MM.1S (cell line): ENCODE data around the gene DVL1.

Source experiments
- DNase-seq: peaks from one replicate; pipeline ENCODE4 v3.0.0-alpha.2; 2015
- H2AFZ ChIP-seq: fragments of 300-600 bp; sonication (generic); 2 replicates; pipeline ENCODE4 v1.6.0; 2016; ENCODE audit warnings: antibody characterized with exemption, low read length
- H3F3A ChIP-seq: fragments of 300-600 bp; sonication (generic); 2 replicates; pipeline ENCODE4 v1.6.1; 2016; ENCODE audit warnings: mild to moderate bottlenecking, antibody characterized with exemption, low read length, moderate library complexity, mixed read lengths; ENCODE audit not compliant: insufficient read depth
- H3K27ac ChIP-seq: fragments of 300-600 bp; sonication (generic); 2 replicates; pipeline ENCODE4 v1.5.1; 2016; ENCODE audit warnings: mild to moderate bottlenecking, low read length
- H3K27me3 ChIP-seq: fragments of 300-600 bp; sonication (generic); replicated peaks from 2 replicates; pipeline ENCODE4 v1.6.0; 2016; ENCODE audit warnings: low read length; ENCODE audit not compliant: insufficient read depth
- H3K36me3 ChIP-seq: fragments of 300-600 bp; sonication (generic); replicated peaks from 2 replicates; pipeline ENCODE4 v1.6.1; 2016; ENCODE audit warnings: mild to moderate bottlenecking, low read length, mixed read lengths; ENCODE audit not compliant: insufficient read depth
- H3K4me1 ChIP-seq: fragments of 300-600 bp; sonication (generic); 2 replicates; pipeline ENCODE4 v1.6.1; 2016; ENCODE audit warnings: low read length, mixed read lengths
- H3K4me2 ChIP-seq: fragments of 300-600 bp; sonication (generic); 2 replicates; pipeline ENCODE4 v1.6.0; 2016; ENCODE audit warnings: low read depth, low read length
- H3K4me3 ChIP-seq: fragments of 300-600 bp; sonication (generic); 2 replicates; pipeline ENCODE4 v1.5.1; 2016; ENCODE audit warnings: low read length, mixed read lengths
- H3K79me2 ChIP-seq: fragments of 300-600 bp; sonication (generic); 2 replicates; pipeline ENCODE4 v1.6.1; 2016; ENCODE audit warnings: mixed run types, low read length, mixed read lengths
- H3K9ac ChIP-seq: fragments of 300-600 bp; sonication (generic); 2 replicates; pipeline ENCODE4 v1.6.1; 2016; ENCODE audit warnings: low read length, mixed read lengths
- H3K9me2 ChIP-seq: fragments of 300-600 bp; sonication (generic); replicated peaks from 2 replicates; pipeline ENCODE4 v1.6.1; 2016; ENCODE audit warnings: mild to moderate bottlenecking, low read length, mixed read lengths; ENCODE audit not compliant: insufficient read depth
- H3K9me3 ChIP-seq: fragments of 300-600 bp; sonication (generic); replicated peaks from 2 replicates; pipeline ENCODE4 v1.6.1; 2016; ENCODE audit warnings: mild to moderate bottlenecking, low read length, mixed read lengths; ENCODE audit not compliant: insufficient read depth
- H4K20me1 ChIP-seq: fragments of 300-600 bp; sonication (generic); 2 replicates; pipeline ENCODE4 v1.6.1; 2016; ENCODE audit warnings: mild to moderate bottlenecking, low read length, moderate library complexity, mixed read lengths; ENCODE audit not compliant: insufficient read depth
- EZH2 ChIP-seq: fragments of 300-600 bp; sonication (generic); optimal IDR thresholded peaks from 2 replicates; pipeline ENCODE3; 2017; ENCODE audit warnings: low read depth, mild to moderate bottlenecking, antibody characterized with exemption, low read length, mixed read lengths
- EZH2phosphoT487 ChIP-seq: fragments of 300-600 bp; sonication (generic); IDR thresholded peaks from 2 replicates; pipeline ENCODE4 v1.6.1; 2018; ENCODE audit warnings: antibody characterized with exemption, low read length
- TF ChIP-seq, protein P1 (sequence below): fragments of 300-600 bp; sonication (generic); IDR thresholded peaks from 2 replicates; pipeline ENCODE4 v1.5.1; 2016; ENCODE audit warnings: antibody characterized with exemption, low read length, mixed read lengths

DVL1 gene

GRCh38 chr1:1292442-1292779 is 56.8 kb downstream of the DVL1 start:
- H3K27me3 ChIP-seq: no peaks in the 10 kb centered on the region; the same call in 1 of the 2 replicates
- H3K9me3 ChIP-seq: no peaks in the 10 kb centered on the region
- H3K79me2 ChIP-seq: no peaks in the 10 kb centered on the region
- H3K4me3 ChIP-seq: no peak overlapping the region
- no peaks in the 10 kb centered on the region for H3K4me1 ChIP-seq
- H3K27ac ChIP-seq: no peak overlapping the region
- H3F3A ChIP-seq: no peaks in the 10 kb centered on the region
- H2AFZ ChIP-seq: no peak overlapping the region
- H3K36me3 ChIP-seq: no peaks in the 10 kb centered on the region
- no peaks in the 10 kb centered on the region for H3K9me2 ChIP-seq
- H3K4me2 ChIP-seq: no peak overlapping the region
- TF ChIP-seq EZH2phosphoT487 (no peak), EZH2 (no peak)
- TF ChIP-seq, protein P1, sequence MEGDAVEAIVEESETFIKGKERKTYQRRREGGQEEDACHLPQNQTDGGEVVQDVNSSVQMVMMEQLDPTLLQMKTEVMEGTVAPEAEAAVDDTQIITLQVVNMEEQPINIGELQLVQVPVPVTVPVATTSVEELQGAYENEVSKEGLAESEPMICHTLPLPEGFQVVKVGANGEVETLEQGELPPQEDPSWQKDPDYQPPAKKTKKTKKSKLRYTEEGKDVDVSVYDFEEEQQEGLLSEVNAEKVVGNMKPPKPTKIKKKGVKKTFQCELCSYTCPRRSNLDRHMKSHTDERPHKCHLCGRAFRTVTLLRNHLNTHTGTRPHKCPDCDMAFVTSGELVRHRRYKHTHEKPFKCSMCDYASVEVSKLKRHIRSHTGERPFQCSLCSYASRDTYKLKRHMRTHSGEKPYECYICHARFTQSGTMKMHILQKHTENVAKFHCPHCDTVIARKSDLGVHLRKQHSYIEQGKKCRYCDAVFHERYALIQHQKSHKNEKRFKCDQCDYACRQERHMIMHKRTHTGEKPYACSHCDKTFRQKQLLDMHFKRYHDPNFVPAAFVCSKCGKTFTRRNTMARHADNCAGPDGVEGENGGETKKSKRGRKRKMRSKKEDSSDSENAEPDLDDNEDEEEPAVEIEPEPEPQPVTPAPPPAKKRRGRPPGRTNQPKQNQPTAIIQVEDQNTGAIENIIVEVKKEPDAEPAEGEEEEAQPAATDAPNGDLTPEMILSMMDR: no peak
- DNase-seq: no peak
- H3K9ac ChIP-seq: no peak overlapping the region
- H4K20me1 ChIP-seq: no peaks in the 10 kb centered on the region

DNA sequence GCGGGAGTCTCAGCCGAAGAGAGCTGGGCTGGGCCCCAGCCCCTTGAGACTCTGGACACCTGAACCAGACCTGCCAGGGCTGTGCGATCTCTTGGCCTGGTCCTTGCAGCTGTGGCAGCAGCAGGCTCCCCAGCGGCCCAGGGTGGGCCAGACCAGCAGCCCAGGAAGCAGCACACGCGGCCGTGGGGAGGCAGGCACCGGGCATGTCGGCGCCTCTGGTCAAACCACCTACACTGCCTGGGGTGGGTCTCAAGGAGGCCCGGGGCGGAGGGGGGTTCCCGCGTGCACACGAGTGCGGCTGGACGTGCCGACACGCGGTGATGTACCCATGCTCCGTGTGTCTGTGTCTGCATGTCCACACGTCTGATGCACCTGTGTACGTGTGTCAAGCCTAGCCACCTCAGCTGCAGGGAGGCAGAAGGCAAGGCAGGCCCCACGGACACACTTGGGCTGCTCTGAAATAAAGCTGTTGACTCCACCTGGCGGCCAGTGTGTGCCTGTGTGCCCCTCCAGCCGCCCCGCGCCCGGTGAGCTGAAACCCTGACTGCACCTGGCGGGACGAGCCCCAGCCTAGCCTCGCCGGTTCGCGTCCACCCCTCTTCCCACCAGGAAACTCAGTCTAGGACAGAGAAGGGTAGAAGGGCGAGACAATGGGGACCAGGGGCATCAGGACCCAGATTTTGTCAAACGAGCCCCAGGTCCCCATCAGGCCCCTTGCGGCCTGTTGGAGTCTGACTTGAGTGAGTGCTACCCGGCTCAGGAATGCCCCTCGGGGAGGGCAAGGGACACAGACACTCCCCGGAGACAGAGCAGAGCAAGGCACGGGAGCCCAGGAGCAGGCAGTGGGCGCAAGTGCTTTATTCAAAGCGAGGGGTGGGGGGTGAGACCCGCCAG is 57.4 kb downstream of the DVL1 start:
- Histone ChIP-seq H3K27ac (no peak overlapping the region), H3K4me2 (no peak overlapping the region), H3K4me1 (no peaks in the 10 kb centered on the region), H3F3A (no peaks in the 10 kb centered on the region), H3K9me3 (no peaks in the 10 kb centered on the region), H3K4me3 (no peak overlapping the region), H3K36me3 (no peaks in the 10 kb centered on the region), H3K9me2 (no peaks in the 10 kb centered on the region), H4K20me1 (no peaks in the 10 kb centered on the region), H2AFZ (no peak overlapping the region), H3K79me2 (no peaks in the 10 kb centered on the region), H3K27me3 (peaks cover 5% of the 10 kb centered on the region), H3K9ac (no peak overlapping the region)
- peak; percentile 73 for DNase-seq
- TF ChIP-seq EZH2: no peak
- TF ChIP-seq, protein P1: peak; percentile 74
- TF ChIP-seq EZH2phosphoT487: no peak

DNA sequence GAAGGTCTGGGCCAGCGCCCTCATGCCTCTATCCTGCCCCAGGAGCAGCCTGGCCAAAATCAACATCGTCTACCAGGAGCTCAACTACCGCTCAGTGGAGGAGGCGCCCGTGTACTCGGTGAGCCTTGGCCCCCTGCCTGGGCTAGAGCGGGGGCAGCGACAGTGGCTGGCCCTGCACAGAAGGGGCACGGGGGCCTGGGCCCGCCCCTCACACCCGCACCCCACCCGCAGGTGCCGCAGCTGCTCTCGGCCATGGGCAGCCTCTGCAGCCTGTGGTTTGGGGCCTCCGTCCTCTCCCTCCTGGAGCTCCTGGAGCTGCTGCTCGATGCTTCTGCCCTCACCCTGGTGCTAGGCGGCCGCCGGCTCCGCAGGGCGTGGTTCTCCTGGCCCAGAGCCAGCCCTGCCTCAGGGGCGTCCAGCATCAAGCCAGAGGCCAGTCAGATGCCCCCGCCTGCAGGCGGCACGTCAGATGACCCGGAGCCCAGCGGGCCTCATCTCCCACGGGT is 58.1 kb downstream of the DVL1 start:
- H3K4me3 ChIP-seq: no peak overlapping the region
- no peaks in the 10 kb centered on the region for H3K4me1 ChIP-seq
- TF ChIP-seq EZH2 (no peak), EZH2phosphoT487 (no peak)
- TF ChIP-seq, protein P1: no peak
- H3K9ac ChIP-seq: no peak overlapping the region
- DNase-seq: no peak
- no peaks in the 10 kb centered on the region for H4K20me1 ChIP-seq
- H3K9me3 ChIP-seq: no peaks in the 10 kb centered on the region
- H3K27ac ChIP-seq: no peak overlapping the region
- no peaks in the 10 kb centered on the region for H3F3A ChIP-seq
- no peaks in the 10 kb centered on the region for H3K9me2 ChIP-seq
- no peak overlapping the region for H2AFZ ChIP-seq
- no peak overlapping the region for H3K4me2 ChIP-seq
- H3K79me2 ChIP-seq: no peaks in the 10 kb centered on the region
- H3K36me3 ChIP-seq: no peaks in the 10 kb centered on the region
- H3K27me3 ChIP-seq: peaks cover 12% of the 10 kb centered on the region
